Measurements from ENCODE around the gene MINDY2. TPM values are rescaled to one million over a fixed set of nuclear protein-coding genes. Genes with fewer than 3 reads are reported as not detected.
A peak's percentile ranks its signal among the peaks of the same experiment; 100 is the strongest.
"Not testable (repeated sequence)": the region's sequence is repeated elsewhere in the genome, so short reads cannot be mapped to it uniquely, and the experiment has no call there.

The MINDY2 gene
- total and polyA plus RNA-seq, 5 experiments from 2014 or later = 8.5 to 11.5 (median 9.5) TPM

DNA sequence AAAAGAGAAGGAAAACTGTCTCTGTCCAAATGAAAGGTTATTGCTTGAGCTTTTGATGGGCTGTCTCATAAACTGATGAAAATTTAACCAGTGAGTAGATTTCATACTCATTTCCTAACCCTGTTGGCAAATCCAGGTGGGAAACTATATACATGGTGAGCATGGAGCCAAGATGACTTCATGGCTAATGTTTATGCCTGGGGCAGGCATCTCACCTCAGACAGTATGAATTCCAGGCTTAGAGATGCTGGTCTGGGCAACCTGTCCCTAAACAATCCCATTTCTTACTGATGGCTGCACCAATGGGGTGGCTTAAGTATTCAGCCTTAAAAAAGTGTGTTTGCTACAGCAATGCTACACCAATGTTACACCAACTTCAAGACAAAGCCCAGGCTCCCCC, 104.2 kb downstream of the MINDY2 start:
- Mint-ChIP-seq H3K9me3 (no peaks in the 10 kb centered on the region), H3K27ac (peak overlapping the region in 2 of 10 donors; percentile 15 to 37), H3K36me3 (peaks cover 17 to 44% (median 27%) of the 10 kb centered on the region in 3 donors), H3K4me1 (peaks cover 0 to 3% (median 0%) of the 10 kb centered on the region in 4 donors), H3K4me3 (no peak overlapping the region), H3K27me3 (no peaks in the 10 kb centered on the region)
- DNase-seq (no peak), ATAC-seq (no peak)
- POLR2A ChIA-PET = no interaction called here

DNA sequence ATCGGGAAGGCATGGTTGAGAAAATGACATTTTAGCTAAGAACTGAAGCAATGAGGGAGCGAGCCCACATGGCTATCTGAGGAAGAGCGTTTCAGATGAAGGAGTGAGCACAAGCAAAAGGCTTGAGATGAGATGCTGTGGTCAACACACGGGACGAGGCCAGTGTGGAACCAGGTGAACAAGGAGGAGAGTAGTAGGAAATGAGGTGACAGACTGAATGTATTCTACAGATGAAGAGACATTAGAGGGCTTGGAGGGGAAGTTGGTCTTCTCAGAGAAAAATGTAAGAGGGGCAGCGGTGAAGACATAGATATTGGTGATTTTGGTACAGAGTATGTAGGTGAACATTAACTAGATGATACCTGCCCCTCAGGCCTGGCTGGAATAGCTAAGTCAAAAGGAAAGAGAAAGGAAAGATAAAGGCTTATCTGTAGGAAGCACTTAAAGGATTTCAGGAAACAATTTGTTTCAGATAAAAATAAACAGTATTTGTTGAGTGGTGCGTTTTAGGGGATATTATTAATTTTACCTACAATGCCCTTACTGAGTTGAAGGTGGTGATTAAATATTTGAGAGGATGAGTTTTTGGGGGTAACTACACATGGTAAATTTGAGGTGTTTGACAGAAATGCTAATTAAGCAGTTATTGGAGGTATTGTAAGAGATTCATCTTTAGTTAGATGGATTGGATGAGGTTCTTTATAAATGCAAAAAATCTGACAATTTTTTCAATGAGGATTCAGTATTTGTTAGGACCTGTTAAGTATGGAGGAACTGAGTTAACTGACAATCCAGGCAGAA, 105.4 kb downstream of the MINDY2 start:
- Mint-ChIP-seq H3K4me1 (peaks cover 0 to 3% (median 0%) of the 10 kb centered on the region in 4 donors), H3K4me3 (no peak overlapping the region), H3K36me3 (peaks cover 17 to 55% (median 30%) of the 10 kb centered on the region in 3 donors), H3K27ac (peak overlapping the region in 7 of 10 donors; percentile 3 to 87 (median 15)), H3K9me3 (no peaks in the 10 kb centered on the region), H3K27me3 (no peaks in the 10 kb centered on the region)
- no peak for ATAC-seq
- no peak for DNase-seq
- POLR2A ChIA-PET = no interaction called here

DNA sequence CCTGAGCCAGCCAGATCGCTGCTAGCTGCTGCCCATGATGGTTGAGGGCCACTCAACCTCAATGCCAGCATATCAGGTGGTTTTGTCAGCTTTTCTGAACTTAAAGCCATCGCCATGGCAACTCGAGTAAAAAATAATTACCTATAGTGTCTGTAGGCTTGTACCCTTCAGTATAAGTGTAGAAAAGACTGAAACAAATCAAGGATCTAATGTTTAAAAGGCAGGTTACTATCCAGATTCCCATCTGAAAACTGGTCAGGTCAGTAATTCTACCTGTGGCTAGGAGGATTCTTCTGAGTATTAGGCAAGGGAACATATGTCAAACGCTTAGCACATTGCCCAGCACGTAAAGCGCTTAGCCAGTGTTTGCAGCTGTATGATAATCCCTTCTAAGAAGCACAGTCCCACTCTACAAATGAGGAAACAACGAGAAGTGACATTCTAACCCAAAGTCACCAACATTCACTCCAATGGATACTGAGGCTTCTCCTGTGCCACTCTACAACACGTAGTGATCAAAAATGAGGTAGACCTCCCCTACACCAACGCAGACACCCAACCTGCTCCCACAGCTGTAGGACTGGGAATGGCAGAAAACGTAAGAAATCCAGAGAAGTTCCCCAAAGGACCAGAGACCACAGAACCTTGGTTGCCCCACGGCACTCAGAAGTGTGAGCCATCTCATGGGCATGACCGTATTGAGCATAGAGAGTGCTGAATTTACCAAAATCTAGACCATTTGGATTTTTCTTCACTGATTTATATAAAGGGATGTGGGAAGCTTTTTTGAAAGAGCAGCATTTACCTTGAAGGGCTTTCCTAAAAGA, 107.1 kb downstream of the MINDY2 start:
- no peak for ATAC-seq
- DNase-seq = no peak
- H3K27me3 Mint-ChIP-seq = no peaks in the 10 kb centered on the region
- H3K4me1 Mint-ChIP-seq = peaks cover 0 to 5% (median 0%) of the 10 kb centered on the region in 4 donors
- no peak overlapping the region for H3K4me3 Mint-ChIP-seq
- peaks cover 23 to 71% (median 38%) of the 10 kb centered on the region in 3 donors for H3K36me3 Mint-ChIP-seq
- POLR2A ChIA-PET = no interaction called here
- peak overlapping the region in 2 of 10 donors; percentile 23 to 77 for H3K27ac Mint-ChIP-seq
- no peaks in the 10 kb centered on the region for H3K9me3 Mint-ChIP-seq

DNA sequence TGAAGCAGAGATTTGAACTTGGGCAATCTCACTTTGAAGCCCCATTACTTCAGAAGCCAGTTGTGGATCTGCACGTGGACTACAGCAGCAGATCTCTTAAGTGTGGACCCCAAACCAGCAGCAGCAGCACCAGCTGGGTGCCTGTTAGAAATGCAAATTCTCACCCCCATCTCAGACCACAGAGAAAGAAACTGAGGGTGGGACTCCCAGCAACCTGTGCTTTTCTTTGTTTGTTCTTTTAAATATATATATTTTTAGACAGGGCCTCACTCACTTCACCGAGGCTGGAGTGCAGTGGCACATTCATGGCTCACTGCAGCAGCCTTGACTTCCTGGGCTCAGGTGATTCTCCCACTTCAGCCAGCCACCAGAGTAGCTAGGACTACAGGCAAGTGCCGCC, 109.2 kb downstream of the MINDY2 start:
- Mint-ChIP-seq H3K4me3 (no peak overlapping the region), H3K9me3 (no peaks in the 10 kb centered on the region), H3K27me3 (no peaks in the 10 kb centered on the region), H3K36me3 (peaks cover 28 to 91% (median 52%) of the 10 kb centered on the region in 3 donors), H3K27ac (peak overlapping the region in 3 of 10 donors; percentile 53 to 79 (median 62)), H3K4me1 (peaks cover 0 to 3% (median 0%) of the 10 kb centered on the region in 4 donors)
- POLR2A ChIA-PET = no interaction called here
- no peak for ATAC-seq
- DNase-seq = no peak

DNA sequence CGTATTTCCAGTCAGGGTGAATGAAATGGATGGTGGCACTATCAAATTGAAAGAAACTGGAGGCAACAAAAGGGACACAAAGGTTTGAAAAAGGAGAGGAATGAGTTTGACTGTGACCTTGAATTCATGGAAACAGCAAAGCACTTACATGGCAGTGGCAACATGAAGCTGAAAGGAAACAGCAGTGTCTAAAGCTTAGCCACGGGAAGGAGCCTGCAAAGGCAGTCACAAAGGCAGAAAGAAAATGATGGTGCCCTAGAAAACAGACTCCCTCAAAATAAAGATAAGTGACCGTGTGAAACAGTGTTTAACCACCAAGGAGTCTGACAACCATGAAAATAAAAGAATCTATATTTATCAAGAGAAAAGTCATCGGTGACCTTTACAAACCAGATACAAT, 111.1 kb downstream of the MINDY2 start:
- no peak for ATAC-seq
- peaks cover 0 to 2% (median 0%) of the 10 kb centered on the region in 4 donors for H3K4me1 Mint-ChIP-seq
- H3K9me3 Mint-ChIP-seq = no peaks in the 10 kb centered on the region
- no peak for DNase-seq
- H3K27ac Mint-ChIP-seq = peak overlapping the region in 3 of 10 donors; percentile 4 to 58 (median 46)
- POLR2A ChIA-PET = no interaction called here
- H3K4me3 Mint-ChIP-seq = no peak overlapping the region
- no peaks in the 10 kb centered on the region for H3K27me3 Mint-ChIP-seq
- peaks cover 23 to 98% (median 62%) of the 10 kb centered on the region in 3 donors for H3K36me3 Mint-ChIP-seq

DNA sequence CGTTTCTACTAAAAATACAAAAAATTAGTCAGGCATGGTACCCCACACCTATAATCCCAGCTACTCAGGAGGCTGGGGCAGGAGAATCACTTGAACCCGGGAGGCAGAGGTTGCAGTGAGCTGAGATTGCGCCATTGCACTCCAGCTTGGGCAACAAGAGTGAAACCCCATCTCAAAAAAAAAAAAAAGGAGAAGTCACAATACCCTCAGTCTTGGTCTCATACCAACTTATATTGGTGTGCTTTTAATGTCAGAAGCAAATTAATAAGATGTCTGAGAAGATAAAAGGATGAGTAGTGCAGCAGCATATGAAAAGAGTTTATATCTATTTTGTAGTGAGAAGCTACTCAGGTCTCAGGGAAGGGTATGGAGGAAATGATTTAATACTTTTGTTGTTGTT, 112.8 kb downstream of the MINDY2 start:
- DNase-seq, H3K27me3 Mint-ChIP-seq, ATAC-seq, POLR2A ChIA-PET, H3K9me3 Mint-ChIP-seq, H3K27ac Mint-ChIP-seq, H3K4me3 Mint-ChIP-seq, H3K4me1 Mint-ChIP-seq: not testable (repeated sequence)
- H3K36me3 Mint-ChIP-seq = peaks cover 29 to 98% (median 62%) of the 10 kb centered on the region in 3 donors

DNA sequence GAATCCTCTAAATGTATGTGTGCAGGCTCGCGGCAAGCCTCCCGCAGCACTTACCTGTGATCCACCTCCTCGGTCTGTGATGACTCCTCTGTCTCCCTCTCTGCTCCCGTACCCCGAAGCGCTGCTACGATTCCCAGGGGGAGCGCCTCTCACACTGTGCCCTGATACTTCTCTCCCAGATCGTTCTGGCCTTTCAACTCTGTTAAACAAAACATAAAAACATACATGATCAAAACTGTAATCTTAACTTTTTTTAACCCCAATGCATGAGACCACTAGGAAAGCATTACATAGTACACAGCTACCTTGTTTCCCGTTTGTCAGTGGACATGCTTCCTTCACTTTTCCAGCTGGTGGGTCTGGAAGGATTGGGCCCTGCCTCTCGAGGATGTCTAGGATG, 115.8 kb downstream of the MINDY2 start:
- POLR2A ChIA-PET = no interaction called here

DNA sequence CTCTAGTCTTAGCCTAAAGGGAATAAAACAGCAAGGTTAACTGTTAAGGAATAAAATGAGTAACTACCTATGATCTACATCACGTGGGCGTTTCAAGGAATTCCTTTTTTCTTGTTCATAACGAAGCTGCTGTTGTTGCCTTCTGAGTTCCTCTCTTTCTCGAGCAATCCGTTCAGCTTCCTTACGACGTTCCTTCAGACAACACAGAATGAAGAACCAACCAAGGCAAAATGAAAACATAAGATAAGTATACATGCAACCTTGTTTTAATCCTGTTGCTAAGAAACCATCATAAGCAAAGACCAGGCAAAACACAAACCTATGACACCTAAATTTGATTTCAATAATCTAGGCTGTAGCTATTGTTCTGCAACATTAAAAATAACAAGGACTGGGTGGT, 118.3 kb downstream of the MINDY2 start:
- Mint-ChIP-seq H3K4me1 (peaks cover 0 to 3% (median 0%) of the 10 kb centered on the region in 4 donors), H3K27me3 (no peaks in the 10 kb centered on the region), H3K27ac (peak overlapping the region in 4 of 10 donors; percentile 32 to 66 (median 40)), H3K36me3 (peaks cover 16 to 95% (median 44%) of the 10 kb centered on the region in 3 donors), H3K4me3 (no peak overlapping the region), H3K9me3 (no peaks in the 10 kb centered on the region)
- ATAC-seq = no peak
- POLR2A ChIA-PET = no interaction called here
- DNase-seq = no peak

More for the DNA sequence above, 115.8 kb downstream of the MINDY2 start:
- Mint-ChIP-seq H3K27me3 (no peaks in the 10 kb centered on the region), H3K4me3 (no peak overlapping the region), H3K9me3 (no peaks in the 10 kb centered on the region), H3K36me3 (peaks cover 22 to 95% (median 49%) of the 10 kb centered on the region in 3 donors), H3K4me1 (peaks cover 0 to 4% (median 0%) of the 10 kb centered on the region in 4 donors), H3K27ac (peak overlapping the region in 6 of 10 donors; percentile 9 to 67 (median 51))
- DNase-seq (no peak), ATAC-seq (no peak)

DNA sequence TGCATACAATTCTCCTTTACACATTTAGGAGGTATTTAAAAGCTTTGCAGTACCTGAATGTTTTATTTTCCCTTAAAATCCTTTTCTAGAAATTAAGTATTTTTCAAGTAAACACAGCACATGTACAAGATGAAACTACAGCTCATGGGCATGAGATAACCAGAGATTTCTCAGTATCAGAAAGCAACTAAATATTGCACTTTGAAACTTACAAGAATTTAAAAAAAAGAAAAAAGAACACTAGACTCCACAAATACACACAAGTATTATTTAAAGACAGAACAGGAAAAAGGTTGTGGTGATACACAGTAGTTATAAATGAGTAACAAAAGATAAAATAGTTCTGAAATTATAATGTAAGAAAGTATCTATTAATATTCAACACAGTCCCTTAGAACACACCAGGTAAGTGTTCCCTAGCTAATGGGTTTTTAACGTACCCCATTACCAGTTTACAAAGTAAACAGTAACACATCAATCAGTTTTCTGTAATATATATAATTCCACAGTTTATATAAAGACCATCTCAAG, 127.1 kb downstream of the MINDY2 start:
- POLR2A ChIA-PET = no interaction called here
- H3K4me1 Mint-ChIP-seq = peaks cover 8 to 17% (median 14%) of the 10 kb centered on the region in 4 donors
- H3K27me3 Mint-ChIP-seq = no peaks in the 10 kb centered on the region
- no peak overlapping the region for H3K4me3 Mint-ChIP-seq
- peaks cover 4 to 91% (median 16%) of the 10 kb centered on the region in 3 donors for H3K36me3 Mint-ChIP-seq
- no peaks in the 10 kb centered on the region for H3K9me3 Mint-ChIP-seq
- DNase-seq (no peak), ATAC-seq (no peak)
- peak overlapping the region in 7 of 10 donors; percentile 14 to 81 (median 43) for H3K27ac Mint-ChIP-seq

DNA sequence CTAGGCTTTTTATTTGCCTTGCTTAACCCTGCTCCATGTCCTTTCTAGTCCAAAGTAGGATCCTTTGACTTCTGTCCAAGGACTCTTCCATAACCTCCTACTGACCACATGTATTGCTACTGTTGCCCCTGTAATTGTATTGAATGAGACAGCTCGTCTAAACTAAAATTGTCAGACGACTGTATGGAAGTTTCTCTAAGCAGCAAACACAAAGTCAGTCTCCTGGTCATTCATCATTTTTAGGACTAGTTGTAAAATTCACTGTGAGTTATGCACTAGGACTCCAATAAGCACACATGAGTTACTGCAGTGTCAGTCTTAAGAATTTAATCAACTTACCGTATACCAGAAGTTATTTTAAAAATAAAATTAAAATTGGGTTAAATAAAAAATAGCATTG, 129.5 kb downstream of the MINDY2 start:
- Mint-ChIP-seq H3K9me3 (no peaks in the 10 kb centered on the region), H3K27me3 (no peaks in the 10 kb centered on the region), H3K4me1 (peaks cover 6 to 17% (median 14%) of the 10 kb centered on the region in 4 donors), H3K4me3 (no peak overlapping the region), H3K27ac (peak overlapping the region in 3 of 10 donors; percentile 24 to 37 (median 32)), H3K36me3 (peaks cover 4 to 83% (median 16%) of the 10 kb centered on the region in 3 donors)
- no peak for DNase-seq
- no peak for ATAC-seq
- POLR2A ChIA-PET = interaction anchor here (0.6 kb wide), 1 partner anchor 29 kb away, joined by 3 read pairs; no protein-coding TSS in a partner anchor

DNA sequence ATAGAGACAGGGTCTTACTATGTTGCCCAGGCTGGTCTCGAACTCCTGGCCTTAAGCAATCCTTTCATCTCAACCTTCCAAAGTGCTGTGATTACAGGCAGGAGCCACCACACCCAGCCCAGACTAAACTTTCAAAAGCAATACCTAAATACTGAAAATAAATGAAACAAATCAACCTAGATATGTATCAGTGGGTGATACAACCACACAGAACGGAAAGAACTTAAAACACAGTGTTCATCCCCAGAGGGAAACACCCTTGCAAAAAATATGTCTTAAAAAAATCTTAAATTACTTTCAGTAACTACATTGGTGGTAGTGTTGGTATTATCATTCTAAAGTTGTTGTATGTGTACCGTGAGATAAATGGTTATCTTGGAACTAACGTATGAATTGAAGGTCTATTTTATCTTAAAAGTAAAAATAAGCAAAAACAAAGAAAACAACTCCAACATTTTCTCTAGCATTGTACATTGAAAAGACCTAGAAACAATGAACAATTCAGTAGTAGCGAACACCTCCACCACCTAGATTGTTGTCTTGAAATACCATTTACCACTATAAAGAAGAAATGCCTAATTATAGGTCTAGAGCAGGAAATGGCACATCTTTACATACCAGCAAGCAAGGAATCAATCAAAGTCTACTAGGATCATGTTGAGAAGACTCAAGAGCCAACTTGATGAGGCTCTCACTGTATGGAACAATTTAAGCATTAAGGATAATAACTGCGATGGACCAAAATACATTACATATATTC, 137.6 kb downstream of the MINDY2 start:
- H3K4me3 Mint-ChIP-seq = peak overlapping the region in 9 of 10 donors; percentile 8 to 56 (median 15)
- H3K36me3 Mint-ChIP-seq = peaks cover 5 to 75% (median 18%) of the 10 kb centered on the region in 3 donors
- ATAC-seq (peak; percentile 30 to 65), DNase-seq (peak in 1 of 10 donors; percentile 10)
- H3K27me3 Mint-ChIP-seq = no peaks in the 10 kb centered on the region
- peaks cover 25 to 54% (median 48%) of the 10 kb centered on the region in 4 donors for H3K4me1 Mint-ChIP-seq
- H3K27ac Mint-ChIP-seq = peak overlapping the region in 8 of 10 donors; percentile 4 to 77 (median 60)
- H3K9me3 Mint-ChIP-seq = no peaks in the 10 kb centered on the region
- POLR2A ChIA-PET = interaction anchor here (0.7 kb wide), 1 partner anchor 681 kb away, joined by 4 read pairs; no protein-coding TSS in a partner anchor

DNA sequence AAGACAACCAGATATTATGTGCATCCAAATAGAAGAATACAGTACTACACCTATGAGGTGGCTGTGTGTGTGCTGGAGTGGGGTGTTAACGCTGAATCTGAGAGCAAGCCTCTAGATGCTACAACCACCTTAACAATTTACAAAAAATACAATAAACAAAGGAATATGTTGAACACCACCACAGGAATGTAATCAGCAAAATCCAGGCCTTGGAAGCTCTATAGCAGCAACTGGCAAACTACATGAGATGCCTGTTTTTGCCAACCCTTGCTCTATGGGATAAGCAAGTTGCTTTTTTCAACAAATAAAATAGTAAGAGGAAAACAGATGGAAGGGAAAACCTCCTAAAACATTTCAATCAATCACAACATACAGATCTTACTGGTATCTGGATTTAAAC, 138.5 kb downstream of the MINDY2 start:
- no peak for ATAC-seq
- POLR2A ChIA-PET = interaction anchor here (0.6 kb wide), 1 partner anchor 1191 kb away, joined by 3 read pairs; no protein-coding TSS in a partner anchor
- no peak for DNase-seq
- Mint-ChIP-seq H3K36me3 (peaks cover 5 to 77% (median 27%) of the 10 kb centered on the region in 3 donors), H3K27me3 (no peaks in the 10 kb centered on the region), H3K4me3 (peak overlapping the region in 5 of 10 donors; percentile 3 to 34 (median 15)), H3K4me1 (peaks cover 31 to 60% (median 54%) of the 10 kb centered on the region in 4 donors), H3K27ac (peak overlapping the region in 5 of 10 donors; percentile 4 to 77 (median 31)), H3K9me3 (no peaks in the 10 kb centered on the region)

All from naive thymus-derived CD8-positive, alpha-beta T cell (primary cell).